GM12891 (cell line): ENCODE data around the gene MINPP1.

Experiments
- DNase-seq: peaks from one replicate; pipeline ENCODE4 v3.0.0; 2011; ENCODE audit warnings: low spot score; ENCODE audit not compliant: insufficient read length
- FAIRE-seq: peaks from 2 replicates; lab custom pipeline; 2011; peaks lifted over from hg19 to GRCh38; lab: Jason Lieb, UNC
- PAX5 ChIP-seq: IDR thresholded peaks from 2 replicates; pipeline ENCODE4 v1.6.1; 2011; ENCODE audit warnings: low read length, moderate library complexity, mild to moderate bottlenecking; ENCODE audit not compliant: insufficient read depth, severe bottlenecking
- POLR2A ChIP-seq: IDR thresholded peaks from 2 replicates; pipeline ENCODE4 v1.6.1; 2011; ENCODE audit warnings: low read depth, low read length, control low read depth
- POLR2AphosphoS5 ChIP-seq: IDR thresholded peaks from 2 replicates; pipeline ENCODE4 v1.6.1; 2011; ENCODE audit warnings: low read depth, low read length, control low read depth
- POU2F2 ChIP-seq: IDR thresholded peaks from 2 replicates; pipeline ENCODE4 v1.6.1; 2011; ENCODE audit warnings: low read depth, mild to moderate bottlenecking, control low read depth, low read length, moderate library complexity
- SPI1 ChIP-seq: IDR thresholded peaks from 2 replicates; pipeline ENCODE4 v1.6.1; 2011; ENCODE audit warnings: low read depth, low read length, control low read depth
- TAF1 ChIP-seq: IDR thresholded peaks from 2 replicates; pipeline ENCODE4 v1.6.1; 2011; ENCODE audit warnings: low read depth, low read length, control low read depth

MINPP1 gene

GRCh38 chr10:87504307-87504639, 420 bp upstream of the MINPP1 start:
- FAIRE-seq (peak; percentile 62), DNase-seq (no peak)
- no peak for TF ChIP-seq POLR2A
- no peak for TF ChIP-seq PAX5
- no peak for TF ChIP-seq TAF1
- TF ChIP-seq SPI1, result no peak
- TF ChIP-seq POU2F2, result no peak
- TF ChIP-seq POLR2AphosphoS5, result no peak

GRCh38 chr10:87505366-87506111, 846 bp downstream of the MINPP1 start:
- TF ChIP-seq POLR2A (no peak), SPI1 (no peak), PAX5 (no peak), POU2F2 (no peak), TAF1 (no peak), POLR2AphosphoS5 (no peak)
- DNase-seq, result peak; percentile 30
- FAIRE-seq, result peak; percentile 90

GRCh38 chr10:87506956-87507355, 2.3 kb downstream of the MINPP1 start:
- DNase-seq (no peak), FAIRE-seq (no peak)
- no peak for TF ChIP-seq POU2F2
- TF ChIP-seq TAF1, result no peak
- no peak for TF ChIP-seq POLR2A
- TF ChIP-seq POLR2AphosphoS5, result no peak
- TF ChIP-seq SPI1, result no peak
- TF ChIP-seq PAX5, result no peak

- no peak for TF ChIP-seq TAF1
- TF ChIP-seq POLR2AphosphoS5, result no peak
- no peak for TF ChIP-seq PAX5
- no peak for TF ChIP-seq SPI1
- no peak for TF ChIP-seq POLR2A
- no peak for TF ChIP-seq POU2F2
- DNase-seq, result no peak
- FAIRE-seq, result no peak
Measured at GRCh38 chr10:87507879-87508483, 3.3 kb downstream of the MINPP1 start.

- FAIRE-seq, result peak; percentile 41
- TF ChIP-seq SPI1, result no peak
- no peak for TF ChIP-seq PAX5
- no peak for TF ChIP-seq TAF1
- no peak for TF ChIP-seq POU2F2
- TF ChIP-seq POLR2A, result no peak
- TF ChIP-seq POLR2AphosphoS5, result no peak
- DNase-seq, result no peak
Measured at GRCh38 chr10:87508837-87509236, 4.1 kb downstream of the MINPP1 start.

- DNase-seq (no peak), FAIRE-seq (no peak)
- TF ChIP-seq SPI1 (no peak), POLR2AphosphoS5 (no peak), TAF1 (no peak), PAX5 (no peak), POU2F2 (no peak), POLR2A (no peak)
Measured at GRCh38 chr10:87510025-87510424, 5.3 kb downstream of the MINPP1 start.

GRCh38 chr10:87511526-87511925, 6.8 kb downstream of the MINPP1 start:
- DNase-seq (no peak), FAIRE-seq (no peak)
- TF ChIP-seq POLR2A, result no peak
- no peak for TF ChIP-seq PAX5
- TF ChIP-seq TAF1, result no peak
- no peak for TF ChIP-seq POLR2AphosphoS5
- TF ChIP-seq POU2F2, result no peak
- no peak for TF ChIP-seq SPI1

GRCh38 chr10:87518937-87519336, 14.2 kb downstream of the MINPP1 start:
- TF ChIP-seq POU2F2, result no peak
- TF ChIP-seq SPI1, result no peak
- no peak for TF ChIP-seq POLR2AphosphoS5
- no peak for TF ChIP-seq POLR2A
- TF ChIP-seq PAX5, result no peak
- no peak for TF ChIP-seq TAF1
- FAIRE-seq (no peak), DNase-seq (no peak)

GRCh38 chr10:87519582-87519981, 14.9 kb downstream of the MINPP1 start:
- DNase-seq (no peak), FAIRE-seq (no peak)
- TF ChIP-seq TAF1 (no peak), SPI1 (peak; percentile 65)

- no peak for DNase-seq
- TF ChIP-seq SPI1 (no peak), PAX5 (no peak), TAF1 (no peak), POLR2AphosphoS5 (no peak), POU2F2 (no peak), POLR2A (no peak)
- no peak for FAIRE-seq
Measured at GRCh38 chr10:87523731-87524130, 19.0 kb downstream of the MINPP1 start.
